Hepatocyte (in vitro differentiated cells): ENCODE data around the gene KANTR. TPM values are rescaled to one million over a fixed set of nuclear protein-coding genes. Genes with fewer than 3 reads are reported as not detected.
"Not testable (repeated sequence)": the region's sequence is repeated elsewhere in the genome, so short reads cannot be mapped to it uniquely, and the experiment has no call there.

Experiments
- DNase-seq: peaks from one replicate; pipeline ENCODE4 v3.0.0-alpha.2; 2016; ENCODE audit warnings: low spot score
- H2AFZ ChIP-seq: fragments of 200-600 bp; sonication (generic); 2 replicates; pipeline ENCODE4 v1.6.0; 2016; ENCODE audit warnings: antibody characterized with exemption, mild to moderate bottlenecking
- H3K27ac ChIP-seq: fragments of 200-600 bp; sonication (generic); 2 replicates; pipeline ENCODE4 v1.5.1; 2016; ENCODE audit warnings: mild to moderate bottlenecking
- H3K27me3 ChIP-seq: fragments of 200-600 bp; sonication (generic); 2 replicates; pipeline ENCODE4 v1.6.1; 2016
- H3K36me3 ChIP-seq: fragments of 200-600 bp; sonication (generic); replicated peaks from 2 replicates; pipeline ENCODE4 v1.5.1; 2016; ENCODE audit warnings: low read depth; ENCODE audit not compliant: insufficient read depth
- H3K4me1 ChIP-seq: fragments of 200-600 bp; sonication (generic); 2 replicates; pipeline ENCODE4 v1.5.1; 2016; ENCODE audit warnings: mild to moderate bottlenecking, moderate library complexity; ENCODE audit not compliant: insufficient read depth
- H3K4me2 ChIP-seq: fragments of 200-600 bp; sonication (generic); 2 replicates; pipeline ENCODE4 v1.6.0; 2016
- H3K4me3 ChIP-seq: fragments of 200-600 bp; sonication (generic); 2 replicates; pipeline ENCODE4 v1.5.1; 2016; ENCODE audit warnings: mild to moderate bottlenecking
- H3K79me2 ChIP-seq: fragments of 200-600 bp; sonication (generic); 2 replicates; pipeline ENCODE4 v1.6.0; 2017; ENCODE audit warnings: mild to moderate bottlenecking
- H3K9me2 ChIP-seq: fragments of 200-600 bp; sonication (generic); replicated peaks from 2 replicates; pipeline ENCODE4 v1.6.0; 2017; ENCODE audit warnings: mild to moderate bottlenecking; ENCODE audit not compliant: insufficient read depth
- H3K9me3 ChIP-seq: fragments of 200-600 bp; sonication (generic); 2 replicates; pipeline ENCODE4 v1.5.1; 2016; ENCODE audit warnings: low read depth, mild to moderate bottlenecking
- H4K20me1 ChIP-seq: fragments of 200-600 bp; sonication (generic); 2 replicates; pipeline ENCODE4 v1.6.0; 2016; ENCODE audit warnings: mild to moderate bottlenecking; ENCODE audit not compliant: insufficient read depth, poor library complexity, severe bottlenecking
- CTCF ChIP-seq: fragments of 200-600 bp; sonication (generic); IDR thresholded peaks from 2 replicates; pipeline ENCODE4 v1.5.1; 2016; ENCODE audit warnings: antibody characterized with exemption, mild to moderate bottlenecking; ENCODE audit not compliant: poor library complexity
- EZH2 ChIP-seq: fragments of 200-600 bp; sonication (generic); IDR thresholded peaks from 2 replicates; pipeline ENCODE4 v1.6.1; 2016; ENCODE audit warnings: antibody characterized with exemption, mild to moderate bottlenecking, borderline replicate concordance
- EZH2phosphoT487 ChIP-seq: fragments of 200-600 bp; sonication (generic); IDR thresholded peaks from one replicate; pipeline ENCODE4 v1.6.1; 2018; ENCODE audit warnings: antibody characterized with exemption, mild to moderate bottlenecking, low read depth, moderate library complexity; ENCODE audit not compliant: unreplicated experiment, severe bottlenecking
- WGBS: methylation state at CpG from one replicate; pipeline ENCODE4 v1.1.6; 2016; ENCODE audit warnings: low lambda C conversion rate; ENCODE audit errors: missing lambda C conversion rate; 5-methylcytosine and 5-hydroxymethylcytosine counted together
- polyA plus RNA-seq: library from polyadenylated mRNA; unstranded; fragments of >200 nt; fragmentation: Nextera tagmentation; extraction: Ambion mirVana; gene quantifications from 2 replicates; pipeline ENCODE4 v1.2.1, GENCODE V29; 2016
- total RNA-seq: library from RNA; depleted of rRNA; stranded (reverse); fragments of >200 nt; gene quantifications from 2 replicates; pipeline ENCODE4 v1.2.3, GENCODE V29; 2014

KANTR gene
- total and polyA plus RNA-seq, 2 experiments from 2014 or later, result 4.0 to 12.5 TPM

GRCh38 chrX:53160297-53160983 lies 66.5 kb downstream of the KANTR start:
- 74% methylated on average over 6 of the region's 6 CpGs for WGBS
- DNase-seq, result no peak
- no peak overlapping the region for H3K27ac ChIP-seq
- no peaks in the 10 kb centered on the region for H3K36me3 ChIP-seq
- H3K9me3 ChIP-seq, result no peaks in the 10 kb centered on the region
- no peaks in the 10 kb centered on the region for H3K9me2 ChIP-seq
- no peak overlapping the region for H3K4me2 ChIP-seq
- no peaks in the 10 kb centered on the region for H3K27me3 ChIP-seq
- no peaks in the 10 kb centered on the region for H3K79me2 ChIP-seq
- no peak overlapping the region for H2AFZ ChIP-seq
- no peaks in the 10 kb centered on the region for H4K20me1 ChIP-seq
- H3K4me3 ChIP-seq, result no peak overlapping the region
- no peaks in the 10 kb centered on the region for H3K4me1 ChIP-seq
- no peak for TF ChIP-seq EZH2phosphoT487
- TF ChIP-seq CTCF, result no peak
- no peak for TF ChIP-seq EZH2

GRCh38 chrX:53163436-53163835 lies 69.5 kb downstream of the KANTR start:
- no peak overlapping the region for H3K4me2 ChIP-seq
- H3K36me3 ChIP-seq, result no peaks in the 10 kb centered on the region
- TF ChIP-seq CTCF (no peak), EZH2phosphoT487 (no peak), EZH2 (no peak)
- H2AFZ ChIP-seq, result no peak overlapping the region
- no peak overlapping the region for H3K4me3 ChIP-seq
- H3K27me3 ChIP-seq, result no peaks in the 10 kb centered on the region
- H3K79me2 ChIP-seq, result no peaks in the 10 kb centered on the region
- DNase-seq, result no peak
- no peaks in the 10 kb centered on the region for H3K9me3 ChIP-seq
- no peak overlapping the region for H3K27ac ChIP-seq
- no peaks in the 10 kb centered on the region for H4K20me1 ChIP-seq
- no peaks in the 10 kb centered on the region for H3K4me1 ChIP-seq
- no peaks in the 10 kb centered on the region for H3K9me2 ChIP-seq
- WGBS, result 68% methylated on average over 7 of the region's 7 CpGs

- H3K4me1 ChIP-seq, H3K36me3 ChIP-seq, H3K9me2 ChIP-seq, H3K27me3 ChIP-seq, H3K9me3 ChIP-seq, H3K79me2 ChIP-seq, H3K27ac ChIP-seq, H2AFZ ChIP-seq, DNase-seq, H3K4me2 ChIP-seq, H4K20me1 ChIP-seq, H3K4me3 ChIP-seq: not testable (repeated sequence)
- 68% methylated on average over 6 of the region's 6 CpGs for WGBS
Observed at GRCh38 chrX:53164566-53164965, 70.6 kb downstream of the KANTR start.

GRCh38 chrX:53166103-53166502 lies 72.2 kb downstream of the KANTR start:
- WGBS, result 77% methylated on average over 3 of the region's 3 CpGs
- Histone ChIP-seq H3K27me3 (no peaks in the 10 kb centered on the region), H3K9me2 (no peaks in the 10 kb centered on the region), H3K36me3 (no peaks in the 10 kb centered on the region), H3K4me1 (no peaks in the 10 kb centered on the region), H3K27ac (no peak overlapping the region), H3K79me2 (no peaks in the 10 kb centered on the region), H3K4me3 (no peak overlapping the region), H3K9me3 (no peaks in the 10 kb centered on the region), H2AFZ (no peak overlapping the region), H4K20me1 (no peaks in the 10 kb centered on the region), H3K4me2 (no peak overlapping the region)
- TF ChIP-seq EZH2, result no peak
- TF ChIP-seq EZH2phosphoT487, result no peak
- DNase-seq, result no peak
